Left lobe of liver (tissue), 2 donors: ENCODE measurements around the gene PDE4C. TPM values are rescaled to one million over a fixed set of nuclear protein-coding genes. Genes with fewer than 3 reads are reported as not detected.
"Not testable (repeated sequence)": the region's sequence is repeated elsewhere in the genome, so short reads cannot be mapped to it uniquely, and the experiment has no call there.

ENCODE experiments used
- ATAC-seq: fragments of 200-7000 bp; cut with Tn5 transposase; one replicate; pipeline ENCODE4 v1.9.1; 2020; ENCODE audit warnings: mild to moderate bottlenecking, moderate library complexity
- DNase-seq: peaks from one replicate; pipeline ENCODE4 v3.0.0-alpha.2; 2020; ENCODE audit warnings: low spot score
- total RNA-seq: library from RNA; stranded (reverse); gene quantifications from one replicate; pipeline ENCODE4 v1.2.1, GENCODE V29; 2021
- donor health status: DM: no; HTN: no; CAD: no; lungs with moderate emphysema.
- donor health status: DM: no; HTN: yes; CAD: no.

Gene PDE4C
- total RNA-seq, 1 donor from 2014 or later = 0.60 TPM

- peak; percentile 96 for ATAC-seq
- peak; percentile 95 for DNase-seq
Measured at GRCh38 chr19:18224525-18225354, 1.5 kb downstream of the PDE4C start.

DNA sequence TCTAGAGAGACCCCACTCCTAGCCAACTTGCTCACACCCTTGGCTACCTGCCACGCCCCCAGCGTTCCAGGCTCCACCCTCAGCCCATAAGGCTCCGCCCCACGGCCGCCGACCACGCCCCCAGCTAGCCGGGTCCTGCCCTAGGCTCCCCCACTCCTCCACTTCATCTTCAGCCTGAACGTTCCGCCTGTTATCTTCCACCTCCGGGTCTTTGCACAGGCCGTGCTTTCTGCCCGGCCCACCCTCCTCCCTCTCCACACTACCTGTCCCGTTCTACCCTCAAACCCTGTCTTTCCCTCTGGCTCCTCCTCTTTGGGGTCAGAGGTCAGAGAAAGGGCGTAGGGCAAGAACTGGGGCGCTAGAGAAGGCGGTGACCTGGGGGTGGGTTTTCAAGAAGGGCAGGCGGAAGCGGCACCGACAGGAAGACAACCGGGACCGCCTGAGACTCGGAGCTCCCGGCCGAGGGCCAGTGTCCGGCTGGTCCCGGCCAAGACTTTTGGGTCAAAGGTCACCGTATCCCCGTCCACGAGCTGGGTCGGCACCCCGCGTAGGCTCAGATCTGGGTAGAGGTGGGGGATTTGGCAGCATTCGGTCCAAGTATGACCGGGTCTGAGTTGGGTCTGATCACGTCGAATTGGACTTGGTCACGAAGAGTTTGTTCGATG lies 2.2 kb downstream of the PDE4C start:
- peak; percentile 73 for DNase-seq
- peak; percentile 40 for ATAC-seq

DNA sequence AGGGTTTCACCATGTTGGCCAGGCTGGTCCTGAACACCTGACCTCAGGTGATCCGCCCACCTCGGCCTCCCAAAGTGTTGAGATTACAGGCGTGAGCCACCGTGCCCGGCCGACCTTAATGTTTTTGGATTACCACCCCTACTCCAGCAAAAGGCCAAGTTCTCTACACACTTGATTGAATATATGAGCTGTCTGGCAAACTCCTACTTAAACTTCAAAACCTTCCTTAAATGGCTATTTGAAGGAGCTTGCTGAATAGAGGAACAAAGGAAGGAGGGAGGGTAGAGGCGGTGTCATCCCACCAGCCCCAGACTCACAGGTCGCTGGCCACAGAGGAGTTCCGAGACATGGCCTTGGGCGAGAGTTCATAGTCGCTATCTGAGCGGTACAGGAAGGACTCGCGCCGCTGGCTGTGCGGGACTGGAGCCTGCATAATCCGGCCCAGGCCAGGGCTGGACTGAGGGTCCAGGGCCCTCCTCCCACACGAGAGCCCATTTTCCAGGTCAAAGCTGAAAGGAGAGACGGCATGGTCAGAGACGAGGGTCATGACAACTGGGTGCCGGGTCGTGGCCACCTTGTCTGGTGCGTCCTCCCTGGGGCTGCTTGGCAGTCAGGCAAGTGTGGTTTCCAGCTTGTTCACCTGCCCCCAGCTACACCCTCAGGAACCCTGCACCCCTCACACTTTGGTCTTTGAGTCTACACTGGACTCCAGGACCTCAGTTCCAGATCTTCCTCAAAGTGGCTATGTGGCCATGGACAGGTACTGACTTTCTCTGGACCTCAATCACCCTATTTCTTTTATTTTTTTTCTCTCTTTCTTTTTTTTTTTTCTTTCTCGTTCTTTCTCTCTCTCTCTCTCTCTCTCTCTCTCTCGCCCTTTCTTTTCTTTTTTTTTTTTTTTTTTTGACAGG lies 4.2 kb downstream of the PDE4C start:
- ATAC-seq (no peak), DNase-seq (no peak)

- DNase-seq = no peak
- ATAC-seq = no peak
Measured at GRCh38 chr19:18220632-18221275, 5.5 kb downstream of the PDE4C start.

GRCh38 chr19:18219911-18220631 lies 6.2 kb downstream of the PDE4C start:
- DNase-seq = no peak
- ATAC-seq = no peak

DNA sequence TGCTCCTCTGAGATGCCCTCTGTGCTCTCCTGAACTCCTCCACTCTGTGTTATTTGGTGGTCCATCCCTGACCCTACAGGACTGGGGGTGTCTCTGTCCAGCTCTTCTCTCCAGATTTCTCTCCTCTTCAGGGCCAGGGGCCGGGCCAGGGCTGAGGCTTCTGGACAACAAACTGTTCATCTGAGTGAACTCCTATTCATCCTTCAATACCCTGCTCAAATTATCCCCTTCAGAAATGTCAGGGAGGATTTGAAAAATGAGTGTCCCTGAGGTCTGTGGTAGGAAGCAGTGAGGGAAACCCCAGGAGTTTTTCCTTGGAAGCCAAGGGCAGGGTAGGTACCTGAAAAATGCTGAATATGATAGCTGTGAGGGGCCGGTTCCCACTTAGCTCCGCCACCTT lies 7.6 kb downstream of the PDE4C start:
- ATAC-seq = no peak
- no peak for DNase-seq

DNA sequence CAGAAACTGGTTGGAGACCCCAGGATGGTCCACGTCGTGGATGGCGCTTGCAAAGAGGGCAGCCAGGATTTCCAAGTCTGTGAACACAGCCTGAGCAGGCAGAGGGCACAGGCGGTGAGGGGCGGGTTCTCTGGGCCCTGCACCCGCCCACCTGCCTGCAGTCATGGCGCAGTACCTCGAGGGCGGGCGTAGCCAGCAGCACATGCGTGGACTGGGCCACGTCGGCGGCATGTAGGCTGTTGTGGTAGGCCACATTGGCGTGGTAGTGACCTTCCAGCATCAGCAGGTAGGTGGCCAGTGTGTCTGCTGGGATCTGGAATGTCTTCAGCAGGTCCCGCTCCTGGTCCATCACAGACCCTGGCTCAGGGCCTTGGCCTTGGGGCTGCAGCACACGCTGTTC lies 8.1 kb downstream of the PDE4C start:
- ATAC-seq (no peak), DNase-seq (no peak)

DNA sequence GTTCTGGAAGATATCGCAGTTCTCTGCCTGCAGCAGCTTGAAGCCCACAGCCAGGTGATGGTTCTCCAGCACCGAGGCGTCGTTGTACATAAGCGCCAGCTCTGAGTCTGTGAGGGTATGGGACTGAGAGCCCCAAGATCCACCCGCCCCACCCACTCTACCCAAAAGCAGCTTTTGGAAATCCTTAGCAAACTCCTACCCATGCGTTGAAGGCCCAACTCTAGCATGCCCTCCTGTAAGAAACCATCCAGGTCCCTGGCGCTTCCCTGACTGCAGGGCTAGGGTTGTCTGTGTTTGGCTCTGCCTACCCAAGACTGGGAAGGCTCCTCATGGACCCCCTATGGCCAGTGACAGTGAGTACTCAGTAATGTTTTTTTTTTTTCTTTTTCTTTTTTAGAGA lies 9.4 kb downstream of the PDE4C start:
- no peak for ATAC-seq
- DNase-seq = no peak

GRCh38 chr19:18214779-18215433 lies 11.3 kb downstream of the PDE4C start:
- DNase-seq (no peak), ATAC-seq (no peak)

- no peak for ATAC-seq
Measured at GRCh38 chr19:18211683-18212082, 14.6 kb downstream of the PDE4C start.

GRCh38 chr19:18209912-18210311 lies 16.3 kb downstream of the PDE4C start:
- ATAC-seq, DNase-seq: not testable (repeated sequence)

More at GRCh38 chr19:18211683-18212082, 14.6 kb downstream of the PDE4C start:
- DNase-seq = no peak

DNA sequence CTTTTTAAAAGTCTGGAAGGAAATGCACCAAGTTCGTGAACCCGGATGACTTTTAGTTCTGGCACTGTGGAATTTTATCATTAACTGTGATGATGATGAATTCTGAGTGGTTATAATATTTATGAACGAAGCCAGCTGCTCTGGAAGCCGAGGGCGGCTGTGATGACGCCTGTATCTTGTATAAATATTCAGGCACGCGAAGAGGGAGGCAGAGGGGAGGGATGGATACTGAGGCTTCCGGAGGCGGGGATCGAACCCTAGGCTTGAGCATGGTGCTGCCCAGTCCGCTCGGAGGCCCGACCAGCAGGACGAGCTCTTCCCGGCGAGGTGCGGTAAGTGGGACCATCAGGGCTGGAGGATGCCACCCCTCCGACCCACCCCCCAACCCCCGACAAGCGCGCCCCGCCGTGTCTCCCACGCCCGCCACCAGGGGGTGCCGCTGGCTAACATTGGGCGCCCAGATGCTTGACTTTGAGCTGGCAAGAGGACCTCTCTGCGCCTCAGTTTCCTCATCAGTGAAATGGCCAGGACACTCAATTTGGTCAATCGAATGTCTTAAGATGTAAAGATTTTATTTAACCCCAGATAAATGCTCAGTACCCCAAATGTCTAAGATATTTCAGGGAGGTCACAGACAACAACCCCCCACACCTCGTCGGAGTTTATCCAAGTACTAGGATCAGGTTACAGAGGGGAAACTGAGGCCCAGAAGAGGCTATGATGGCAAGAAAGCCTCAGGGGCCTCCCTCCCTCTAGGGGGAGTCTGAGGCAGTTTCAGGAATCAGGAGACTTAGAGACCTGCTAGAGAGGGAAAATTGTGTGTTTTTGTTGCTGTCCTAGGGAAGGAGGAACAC lies 17.9 kb downstream of the PDE4C start:
- no peak for ATAC-seq
- no peak for DNase-seq

- DNase-seq (no peak), ATAC-seq (no peak)
Measured at GRCh38 chr19:18206018-18206417, 20.2 kb downstream of the PDE4C start.

DNA sequence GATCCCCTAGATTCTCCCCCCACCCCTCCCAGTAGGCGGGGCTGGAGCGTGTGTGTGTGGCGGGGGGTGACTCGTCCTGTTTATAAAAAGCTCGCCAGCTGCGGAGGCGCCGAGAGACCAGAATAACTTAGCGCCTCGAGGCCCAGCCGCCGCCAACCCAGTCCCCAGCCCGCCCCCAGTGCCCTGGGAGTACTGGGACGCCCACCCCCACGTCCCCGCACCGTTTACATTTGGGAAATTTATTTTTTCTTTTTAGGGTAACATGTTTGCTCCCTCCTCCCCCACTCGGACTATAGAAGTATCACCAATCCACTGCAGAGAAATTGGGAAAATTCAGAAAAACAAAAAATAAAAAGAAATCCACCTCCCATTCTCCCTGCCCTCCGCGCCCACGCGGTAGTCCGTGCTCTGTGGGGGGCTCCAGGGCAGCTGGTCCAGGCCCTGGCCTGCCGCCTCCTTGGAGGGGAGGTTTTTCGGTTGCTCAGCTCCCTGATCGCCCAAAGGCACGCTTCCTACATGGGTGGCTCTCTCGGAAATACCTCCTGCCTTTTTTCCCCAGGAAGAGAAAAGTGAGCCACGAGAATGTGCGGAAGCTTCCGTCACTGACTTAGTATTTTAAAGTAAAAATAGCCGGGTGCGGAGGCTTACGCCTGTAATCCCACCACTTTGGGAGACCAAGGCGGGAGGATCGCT lies 20.9 kb downstream of the PDE4C start:
- DNase-seq (peak; percentile 77), ATAC-seq (peak; percentile 24)

GRCh38 chr19:18204394-18205199 lies 21.6 kb downstream of the PDE4C start:
- peak; percentile 50 for ATAC-seq
- DNase-seq = no peak

DNA sequence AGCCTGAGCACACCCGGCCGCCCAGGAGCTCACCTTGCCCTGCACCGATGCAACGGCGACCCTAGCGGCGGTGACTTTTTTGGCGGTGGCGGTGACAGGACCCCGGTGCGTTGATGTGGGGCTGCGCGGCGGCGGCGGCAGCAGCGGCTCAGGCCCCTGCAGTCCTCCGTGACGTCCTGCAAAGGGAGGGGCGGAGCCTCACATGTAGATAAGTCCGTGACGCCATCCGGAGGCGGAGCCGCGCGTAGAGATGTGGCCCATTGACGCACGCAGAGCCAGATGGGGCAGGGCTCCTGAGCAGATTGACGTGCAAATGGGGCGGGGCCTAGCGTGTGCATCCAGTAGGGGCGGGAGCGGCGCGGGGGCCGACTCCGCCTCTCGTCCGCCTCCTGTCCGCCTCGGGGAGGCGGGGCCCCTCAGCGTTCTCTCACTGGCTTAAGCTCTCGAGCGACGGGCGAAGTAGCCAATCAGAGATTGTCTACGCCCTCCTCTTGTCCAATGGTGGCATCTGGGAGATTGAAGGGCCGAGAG lies 22.3 kb downstream of the PDE4C start, which contains the start of gene RAB3A:
Gene RAB3A, minus strand, starts transcription at position 180 of the 531 bp plus-strand sequence. CDS start 1,302 bp downstream, outside the sequence.
- DNase-seq (peak; percentile 100), ATAC-seq (peak; percentile 91)

GRCh38 chr19:18203408-18203862 lies 22.8 kb downstream of the PDE4C start:
- no peak for DNase-seq
- ATAC-seq = peak; percentile 13
